Measurements from ENCODE around the gene BEX4. TPM values are rescaled to one million over a fixed set of nuclear protein-coding genes. Genes with fewer than 3 reads are reported as not detected.

BEX4 gene
- total and polyA plus RNA-seq, 9 of the 15 experiments (the other 6 are each of a cell fraction or from before 2014, with no cell fraction given): 74.6 to 399 (median 154) TPM

DNA sequence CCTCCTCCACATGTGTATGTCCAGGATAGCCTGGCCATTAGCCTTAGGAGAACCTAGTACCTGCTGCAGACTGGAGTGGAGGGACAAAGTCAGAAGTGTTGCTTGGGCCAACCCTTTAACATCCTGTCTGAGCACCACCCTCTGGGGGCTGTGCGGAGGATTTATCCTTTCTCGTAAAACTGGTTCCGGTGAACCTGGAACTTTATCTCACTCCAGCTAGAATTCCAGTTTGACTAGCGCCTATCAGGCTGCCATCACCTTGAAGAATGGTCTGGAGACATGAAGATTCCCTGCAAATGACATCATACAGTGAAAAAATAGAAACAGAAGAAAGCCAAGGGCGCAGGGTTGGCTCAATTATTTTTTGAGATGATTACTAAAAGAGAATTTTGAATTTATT, 36.1 kb downstream of the BEX4 start (continued):
- TF ChIP-seq ZNF140 (CRISPR knock-in tag; IDR thresholded peaks at IDR 0.05): no peak
- TF ChIP-seq ZNF77 (CRISPR knock-in tag; IDR thresholded peaks at IDR 0.05): no peak
- TF ChIP-seq MAZ (CRISPR knock-in tag; conservative IDR thresholded peaks at IDR 0.05 in 1 of 2, IDR thresholded peaks at IDR 0.05 in 1 of 2): 0 out of 4 replicates have a peak, but pooled peaks of 1 of the 2 experiments have one; percentile 18
- TF ChIP-seq ZNF79 (CRISPR knock-in tag; IDR thresholded peaks at IDR 0.05; ENCODE audit: low read depth): no peak
- no peak for TF ChIP-seq ZNF134 (CRISPR knock-in tag; conservative IDR thresholded peaks at IDR 0.05)
- TF ChIP-seq ZNF766 (CRISPR knock-in tag; conservative IDR thresholded peaks at IDR 0.05): no peak
- peak; percentile 57 for TF ChIP-seq GABPA (tag; conservative IDR thresholded peaks at IDR 0.05; ENCODE audit: low read depth)
- peak; percentile 76 for TF ChIP-seq TCF3 (CRISPR knock-in tag; IDR thresholded peaks at IDR 0.05)
- TF ChIP-seq SMAD4 (CRISPR knock-in tag; conservative IDR thresholded peaks at IDR 0.05): peak; percentile 74
- no peak for TF ChIP-seq HMGN3 (IDR thresholded peaks at IDR 0.05; ENCODE audit: borderline replicate concordance, extremely low read depth, insufficient read length, low read depth, low read length)
- no peak for TF ChIP-seq GABPB2 (CRISPR knock-in tag; conservative IDR thresholded peaks at IDR 0.05)
- peak; percentile 58; the same call in 1 of the 2 replicates for TF ChIP-seq CTBP1 (IDR thresholded peaks at IDR 0.05; ENCODE audit: borderline replicate concordance)
- no peak for TF ChIP-seq NCOA2 (IDR thresholded peaks at IDR 0.05; ENCODE audit: partially characterized antibody in 2 of 2)
- no peak for TF ChIP-seq KDM5B (IDR thresholded peaks at IDR 0.05; ENCODE audit: insufficient replicate concordance, low read depth, low read length)
- no peak for TF ChIP-seq ELF1 (tag; IDR thresholded peaks at IDR 0.05)
- no peak for TF ChIP-seq CHD2 (IDR thresholded peaks at IDR 0.05; ENCODE audit: low read depth, low read length)
- TF ChIP-seq MTA1 (IDR thresholded peaks at IDR 0.05; ENCODE audit: borderline replicate concordance): no peak
- TF ChIP-seq ZNF699 (CRISPR knock-in tag; IDR thresholded peaks at IDR 0.05; ENCODE audit: insufficient replicate concordance): no peak
- peak; percentile 52 for TF ChIP-seq EP300 (IDR thresholded peaks at IDR 0.05; ENCODE audit: low read length)
- no peak for TF ChIP-seq ARNT (IDR thresholded peaks at IDR 0.05)
- TF ChIP-seq SOX6 (IDR thresholded peaks at IDR 0.05): 0 out of 2 replicates have a peak, but pooled peaks have one; percentile 50
- no peak for TF ChIP-seq ZNF217 (CRISPR knock-in tag; IDR thresholded peaks at IDR 0.05)
- TF ChIP-seq CXXC5 (CRISPR knock-in tag; IDR thresholded peaks at IDR 0.05): peak; percentile 48
- no peak for TF ChIP-seq ZHX1 (conservative IDR thresholded peaks at IDR 0.05; ENCODE audit: low read length)
- no peak for TF ChIP-seq TAF7 (tag; IDR thresholded peaks at IDR 0.05)
- TF ChIP-seq DPF2 (IDR thresholded peaks at IDR 0.05): 0 out of 2 replicates have a peak, but pooled peaks have one; percentile 31
- TF ChIP-seq CBFA2T2 (conservative IDR thresholded peaks at IDR 0.05): peak; percentile 51; the same call in 1 of the 2 replicates
- no peak for TF ChIP-seq ZNF764 (CRISPR knock-in tag; IDR thresholded peaks at IDR 0.05; ENCODE audit: low read depth)

Data from K562 (cell line).